Mesothelial cell of epicardium (in vitro differentiated cells): Measurements from ENCODE around the gene HIVEP3. TPM values are rescaled to one million over a fixed set of nuclear protein-coding genes. Genes with fewer than 3 reads are reported as not detected.

ENCODE experiments used
- DNase-seq, 2 experiments: peaks; one replicate each; pipeline ENCODE4 v3.0.0; 2021; ENCODE audit warnings: low spot score in 2 of 2; ENCODE audit not compliant: unreplicated experiment in 2 of 2
- H3K27ac Mint-ChIP-seq: 2 replicates; pipeline ENCODE4 v1.8.0; 2021; ENCODE audit warnings: mixed read lengths
- H3K27me3 Mint-ChIP-seq: 2 replicates; pipeline ENCODE4 v1.8.0; 2021; ENCODE audit warnings: low read depth, mixed read lengths
- H3K36me3 Mint-ChIP-seq: 2 replicates; pipeline ENCODE4 v1.8.0; 2021; ENCODE audit warnings: mixed read lengths
- H3K4me1 Mint-ChIP-seq: 2 replicates; pipeline ENCODE4 v1.8.0; 2021; ENCODE audit warnings: mixed read lengths
- H3K4me3 Mint-ChIP-seq: 2 replicates; pipeline ENCODE4 v1.8.0; 2021; ENCODE audit warnings: mild to moderate bottlenecking, moderate library complexity, mixed read lengths
- H3K9me3 Mint-ChIP-seq: 2 replicates; pipeline ENCODE4 v1.8.0; 2021; ENCODE audit warnings: mixed read lengths
- total RNA-seq: library from RNA; stranded (reverse); gene quantifications from 3 replicates; pipeline ENCODE4 v1.2.1, GENCODE V29; 2021
- TF ChIP-seq, protein P1 (sequence below): fragments of 200-600 bp; sonication (generic); IDR thresholded peaks from one replicate; pipeline ENCODE4 v1.5.0; 2021; ENCODE audit warnings: antibody characterized with exemption; ENCODE audit not compliant: unreplicated experiment

HIVEP3 gene
- total RNA-seq, 1 donor from 2014 or later = 8.9 TPM

DNA sequence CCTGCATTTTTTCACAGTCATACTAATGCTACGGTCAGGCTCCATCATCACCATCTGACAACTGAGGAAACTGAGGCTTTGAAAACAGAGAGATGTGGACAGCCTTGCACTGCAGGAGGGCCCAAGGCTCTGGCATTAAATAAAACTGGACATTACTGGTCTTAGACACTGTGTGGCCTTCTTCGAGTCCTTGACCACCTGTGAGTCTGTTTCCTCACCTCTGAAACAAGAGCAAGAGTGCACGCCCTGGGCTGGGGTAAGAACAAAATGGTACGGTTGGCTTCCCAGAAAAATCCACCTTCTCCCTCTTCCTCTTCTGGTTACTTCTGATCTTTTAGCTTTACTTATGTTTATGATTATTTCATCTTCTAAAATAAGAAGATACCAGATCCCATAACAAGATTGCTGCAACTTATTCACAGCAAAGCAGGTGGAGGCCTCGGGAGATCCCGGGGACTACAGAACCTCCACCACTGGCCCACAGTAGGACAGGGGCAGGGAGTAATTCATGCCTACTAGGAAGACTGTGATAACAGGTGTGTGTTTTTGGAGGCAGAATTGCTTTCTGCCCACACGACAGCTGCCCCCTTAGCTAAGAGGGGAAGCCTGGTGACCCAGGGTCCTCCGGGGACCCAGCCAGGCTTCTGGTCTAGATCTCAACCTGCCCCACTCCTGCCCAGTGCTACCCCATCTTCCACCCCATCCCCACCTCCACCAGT, 277.8 kb downstream of the HIVEP3 start:
- peaks cover 7% of the 10 kb centered on the region for H3K27me3 Mint-ChIP-seq
- H3K9me3 Mint-ChIP-seq = no peaks in the 10 kb centered on the region
- H3K36me3 Mint-ChIP-seq = no peaks in the 10 kb centered on the region
- no peak overlapping the region for H3K27ac Mint-ChIP-seq
- no peaks in the 10 kb centered on the region for H3K4me1 Mint-ChIP-seq
- no peak for DNase-seq
- TF ChIP-seq, protein P1, sequence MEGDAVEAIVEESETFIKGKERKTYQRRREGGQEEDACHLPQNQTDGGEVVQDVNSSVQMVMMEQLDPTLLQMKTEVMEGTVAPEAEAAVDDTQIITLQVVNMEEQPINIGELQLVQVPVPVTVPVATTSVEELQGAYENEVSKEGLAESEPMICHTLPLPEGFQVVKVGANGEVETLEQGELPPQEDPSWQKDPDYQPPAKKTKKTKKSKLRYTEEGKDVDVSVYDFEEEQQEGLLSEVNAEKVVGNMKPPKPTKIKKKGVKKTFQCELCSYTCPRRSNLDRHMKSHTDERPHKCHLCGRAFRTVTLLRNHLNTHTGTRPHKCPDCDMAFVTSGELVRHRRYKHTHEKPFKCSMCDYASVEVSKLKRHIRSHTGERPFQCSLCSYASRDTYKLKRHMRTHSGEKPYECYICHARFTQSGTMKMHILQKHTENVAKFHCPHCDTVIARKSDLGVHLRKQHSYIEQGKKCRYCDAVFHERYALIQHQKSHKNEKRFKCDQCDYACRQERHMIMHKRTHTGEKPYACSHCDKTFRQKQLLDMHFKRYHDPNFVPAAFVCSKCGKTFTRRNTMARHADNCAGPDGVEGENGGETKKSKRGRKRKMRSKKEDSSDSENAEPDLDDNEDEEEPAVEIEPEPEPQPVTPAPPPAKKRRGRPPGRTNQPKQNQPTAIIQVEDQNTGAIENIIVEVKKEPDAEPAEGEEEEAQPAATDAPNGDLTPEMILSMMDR = no peak
- no peak overlapping the region for H3K4me3 Mint-ChIP-seq

DNA sequence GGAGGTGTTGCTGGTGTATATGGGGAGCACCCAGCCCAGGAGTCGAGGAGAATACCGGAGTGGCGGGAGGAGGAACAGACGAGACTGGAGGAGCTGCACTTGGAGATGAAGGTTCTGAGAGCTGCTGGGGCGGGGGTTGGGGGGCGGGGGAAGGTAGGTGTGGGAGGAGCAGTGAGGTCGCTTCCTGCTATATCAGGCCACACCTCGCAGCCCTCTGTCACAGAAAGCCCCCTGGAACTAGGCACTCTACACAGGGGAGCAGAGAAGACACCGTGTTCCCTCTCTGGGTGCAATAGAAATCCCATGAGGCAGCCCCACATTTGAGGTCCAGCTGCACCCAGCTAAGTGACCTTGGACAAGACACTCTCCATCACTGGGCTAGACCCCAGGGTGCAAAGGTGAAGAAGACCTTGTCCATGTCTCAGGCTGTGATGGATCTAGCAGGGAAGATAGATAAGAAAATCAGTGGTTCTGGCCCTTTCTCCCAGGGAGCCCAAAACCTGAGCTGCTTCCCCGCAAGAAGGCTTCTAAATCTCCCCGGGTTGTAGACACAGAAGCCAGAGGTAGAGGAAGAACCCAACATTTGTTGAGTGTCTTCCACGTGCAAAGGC, 278.5 kb downstream of the HIVEP3 start:
- no peak overlapping the region for H3K27ac Mint-ChIP-seq
- H3K27me3 Mint-ChIP-seq = peaks cover 7% of the 10 kb centered on the region
- H3K4me1 Mint-ChIP-seq = no peaks in the 10 kb centered on the region
- no peaks in the 10 kb centered on the region for H3K9me3 Mint-ChIP-seq
- DNase-seq = no peak
- no peak overlapping the region for H3K4me3 Mint-ChIP-seq
- TF ChIP-seq, protein P1 = no peak
- H3K36me3 Mint-ChIP-seq = no peaks in the 10 kb centered on the region

DNA sequence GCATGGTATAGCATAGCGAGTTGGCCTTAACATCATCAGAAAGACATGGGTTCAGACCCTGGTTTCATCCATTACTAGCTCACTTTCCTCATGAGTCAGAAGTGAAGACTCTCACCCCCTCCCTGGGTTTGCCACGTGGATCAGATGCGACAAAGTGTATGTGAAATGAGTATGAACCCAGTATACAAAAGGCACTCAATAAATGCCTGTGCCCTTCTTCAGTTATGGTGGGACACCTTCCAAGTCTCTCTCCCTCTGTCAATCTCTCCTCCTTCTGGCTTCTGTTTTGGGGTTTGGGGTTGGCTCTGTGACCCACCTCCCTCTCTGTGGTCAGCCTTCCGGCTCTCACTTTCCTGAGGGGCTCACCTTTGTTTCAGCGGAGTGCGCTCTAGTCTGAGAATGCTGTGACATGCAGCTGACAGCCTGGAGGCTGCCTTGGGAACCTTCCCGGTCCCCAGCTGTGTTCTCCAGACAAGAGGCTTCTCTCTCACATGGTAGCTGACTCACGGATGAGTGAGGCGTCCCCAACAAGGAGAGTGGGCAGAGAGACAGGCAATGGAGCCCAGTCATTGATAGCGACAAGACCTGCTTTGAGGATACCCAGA, 279.3 kb downstream of the HIVEP3 start:
- Mint-ChIP-seq H3K27me3 (peaks cover 7% of the 10 kb centered on the region), H3K4me1 (no peaks in the 10 kb centered on the region), H3K27ac (no peak overlapping the region), H3K9me3 (no peaks in the 10 kb centered on the region), H3K36me3 (no peaks in the 10 kb centered on the region), H3K4me3 (no peak overlapping the region)
- TF ChIP-seq, protein P1 = no peak
- no peak for DNase-seq

DNA sequence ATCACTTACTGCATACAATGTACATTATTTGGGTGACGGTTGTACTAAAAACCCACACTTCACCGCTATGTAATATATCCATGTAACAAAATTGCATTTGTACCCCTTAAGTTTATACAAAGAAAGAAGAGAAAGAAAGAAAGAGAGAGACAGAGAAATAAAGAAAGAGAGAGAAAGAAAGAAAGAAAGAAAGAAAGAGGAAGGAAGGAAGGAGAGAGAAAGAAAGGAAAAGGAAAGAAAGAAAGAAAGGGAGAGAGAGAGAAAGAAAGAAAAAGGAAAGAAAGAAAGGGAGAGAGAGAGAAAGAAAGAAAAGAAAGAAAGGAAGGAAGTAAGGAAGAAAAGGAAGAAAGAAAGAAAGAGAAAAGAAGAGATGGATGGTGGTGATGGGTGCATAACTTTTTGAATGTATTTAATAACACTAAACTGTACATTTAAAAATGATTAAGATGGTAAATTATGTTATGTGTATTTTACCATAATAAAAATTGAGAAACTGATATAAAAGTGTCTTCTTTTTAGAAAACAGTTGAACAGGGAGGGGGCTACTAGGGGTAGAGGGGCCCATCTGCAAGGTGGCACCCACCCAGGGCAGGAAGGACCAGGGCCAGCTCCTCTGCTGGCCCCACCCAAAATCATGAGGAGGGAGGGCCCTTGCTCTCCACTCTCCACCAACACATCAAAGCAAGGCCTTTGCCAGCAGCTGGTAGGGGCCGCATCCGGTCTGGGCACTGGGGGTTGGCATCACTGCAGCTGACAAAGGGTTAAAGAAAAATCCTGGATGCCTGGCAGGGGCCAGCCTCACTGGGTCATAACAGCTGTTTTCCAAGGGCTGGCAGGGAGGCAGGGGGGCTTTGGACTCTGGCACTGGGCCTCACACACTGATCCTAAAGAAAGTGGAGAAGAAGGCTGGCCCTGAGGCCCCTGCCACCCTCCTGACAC, 280.4 kb downstream of the HIVEP3 start:
- H3K9me3 Mint-ChIP-seq = no peaks in the 10 kb centered on the region
- no peaks in the 10 kb centered on the region for H3K36me3 Mint-ChIP-seq
- H3K27me3 Mint-ChIP-seq = peaks cover 8% of the 10 kb centered on the region
- no peak overlapping the region for H3K27ac Mint-ChIP-seq
- TF ChIP-seq, protein P1 = no peak
- H3K4me3 Mint-ChIP-seq = no peak overlapping the region
- no peak for DNase-seq
- H3K4me1 Mint-ChIP-seq = no peaks in the 10 kb centered on the region

DNA sequence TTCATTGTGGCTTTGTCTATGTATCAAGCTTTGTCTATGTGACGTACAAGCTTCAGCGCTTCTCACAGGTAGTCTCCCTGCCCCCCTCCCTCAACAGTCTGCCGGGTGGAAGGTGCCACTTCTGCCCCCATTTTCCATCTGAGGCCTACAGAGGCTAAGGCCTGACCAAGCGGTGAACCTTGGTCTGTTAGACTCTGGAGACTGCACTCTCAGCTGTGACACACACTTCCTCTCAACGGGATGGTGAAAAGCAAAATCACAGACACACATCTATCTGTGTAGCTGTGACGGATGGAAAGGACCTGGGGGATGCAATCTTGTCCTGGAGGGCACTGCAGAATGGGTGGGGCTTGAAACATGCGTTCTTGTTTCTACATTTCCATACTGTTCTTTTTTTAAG, 281.4 kb downstream of the HIVEP3 start:
- no peak overlapping the region for H3K4me3 Mint-ChIP-seq
- no peaks in the 10 kb centered on the region for H3K36me3 Mint-ChIP-seq

More for the DNA sequence above, 281.4 kb downstream of the HIVEP3 start:
- TF ChIP-seq, protein P1 = no peak
- Mint-ChIP-seq H3K4me1 (no peaks in the 10 kb centered on the region), H3K27ac (no peak overlapping the region), H3K27me3 (peaks cover 8% of the 10 kb centered on the region), H3K9me3 (no peaks in the 10 kb centered on the region)
- no peak for DNase-seq
